Lower leg skin (tissue), 3 donors: ENCODE results near the gene TMEM120A.

Source experiments
- POLR2A ChIP-seq, 2 donors: fragments of 450-650 bp; IDR thresholded peaks; one replicate each; pipeline ENCODE4 v1.6.1; 2016 to 2017; ENCODE audit warnings: antibody characterized with exemption in 2 of 2, mild to moderate bottlenecking in 1 of 2, moderate library complexity in 1 of 2
- TF ChIP-seq, protein P1 (sequence below), 3 donors: fragments of 450-650 bp; IDR thresholded peaks; one replicate each; pipeline ENCODE4 v1.5.1; 2016; ENCODE audit warnings: antibody characterized with exemption in 3 of 3, mild to moderate bottlenecking in 3 of 3, moderate library complexity in 2 of 3

DNA sequence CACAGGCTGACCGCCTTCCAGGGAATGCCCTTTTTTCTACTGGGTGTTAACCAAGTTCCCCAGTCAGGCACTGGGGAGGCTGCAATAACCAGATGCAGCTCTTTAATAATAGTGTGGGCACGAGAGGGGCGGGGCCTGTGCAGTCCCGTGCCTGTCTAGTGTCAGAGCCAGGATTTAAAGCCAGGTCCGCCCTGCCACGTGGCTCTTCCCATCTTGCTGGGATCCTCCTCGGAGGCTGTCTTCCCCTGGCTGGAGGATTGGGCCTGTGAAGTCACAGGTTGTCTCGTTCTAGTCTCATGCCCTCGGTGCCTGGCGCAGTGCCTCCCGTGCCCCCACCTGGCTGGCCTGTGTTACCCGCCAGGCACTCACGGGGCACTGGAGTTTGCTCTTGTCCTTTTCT, 25.2 kb downstream of the TMEM120A start:
- TF ChIP-seq POLR2A (IDR thresholded peaks at IDR 0.05) = no peak
- TF ChIP-seq, protein P1, sequence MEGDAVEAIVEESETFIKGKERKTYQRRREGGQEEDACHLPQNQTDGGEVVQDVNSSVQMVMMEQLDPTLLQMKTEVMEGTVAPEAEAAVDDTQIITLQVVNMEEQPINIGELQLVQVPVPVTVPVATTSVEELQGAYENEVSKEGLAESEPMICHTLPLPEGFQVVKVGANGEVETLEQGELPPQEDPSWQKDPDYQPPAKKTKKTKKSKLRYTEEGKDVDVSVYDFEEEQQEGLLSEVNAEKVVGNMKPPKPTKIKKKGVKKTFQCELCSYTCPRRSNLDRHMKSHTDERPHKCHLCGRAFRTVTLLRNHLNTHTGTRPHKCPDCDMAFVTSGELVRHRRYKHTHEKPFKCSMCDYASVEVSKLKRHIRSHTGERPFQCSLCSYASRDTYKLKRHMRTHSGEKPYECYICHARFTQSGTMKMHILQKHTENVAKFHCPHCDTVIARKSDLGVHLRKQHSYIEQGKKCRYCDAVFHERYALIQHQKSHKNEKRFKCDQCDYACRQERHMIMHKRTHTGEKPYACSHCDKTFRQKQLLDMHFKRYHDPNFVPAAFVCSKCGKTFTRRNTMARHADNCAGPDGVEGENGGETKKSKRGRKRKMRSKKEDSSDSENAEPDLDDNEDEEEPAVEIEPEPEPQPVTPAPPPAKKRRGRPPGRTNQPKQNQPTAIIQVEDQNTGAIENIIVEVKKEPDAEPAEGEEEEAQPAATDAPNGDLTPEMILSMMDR (IDR thresholded peaks at IDR 0.05) = no peak
